ENCODE results near the gene MED12L.

MED12L gene

GRCh38 chr3:151198849-151199248 is 113.4 kb downstream of the MED12L start:
- Histone ChIP-seq H3K4me3 (ENCODE audit: low read depth, low read length) (no peak overlapping the region), H3K36me3 (ENCODE audit: insufficient read depth, low read length) (no peaks in the 10 kb centered on the region), H2AFZ (ENCODE audit: low read length, unreplicated experiment) (no peak overlapping the region), H3K27ac (ENCODE audit: low read depth, low read length) (no peak overlapping the region), H3K27me3 (ENCODE audit: insufficient read depth, low read length) (no peaks in the 10 kb centered on the region), H3K4me1 (ENCODE audit: control insufficient read depth, insufficient read depth, low read length, unreplicated experiment) (no peaks in the 10 kb centered on the region), H3K79me2 (ENCODE audit: control insufficient read depth, insufficient read depth, low read length, unreplicated experiment) (no peaks in the 10 kb centered on the region)

DNA sequence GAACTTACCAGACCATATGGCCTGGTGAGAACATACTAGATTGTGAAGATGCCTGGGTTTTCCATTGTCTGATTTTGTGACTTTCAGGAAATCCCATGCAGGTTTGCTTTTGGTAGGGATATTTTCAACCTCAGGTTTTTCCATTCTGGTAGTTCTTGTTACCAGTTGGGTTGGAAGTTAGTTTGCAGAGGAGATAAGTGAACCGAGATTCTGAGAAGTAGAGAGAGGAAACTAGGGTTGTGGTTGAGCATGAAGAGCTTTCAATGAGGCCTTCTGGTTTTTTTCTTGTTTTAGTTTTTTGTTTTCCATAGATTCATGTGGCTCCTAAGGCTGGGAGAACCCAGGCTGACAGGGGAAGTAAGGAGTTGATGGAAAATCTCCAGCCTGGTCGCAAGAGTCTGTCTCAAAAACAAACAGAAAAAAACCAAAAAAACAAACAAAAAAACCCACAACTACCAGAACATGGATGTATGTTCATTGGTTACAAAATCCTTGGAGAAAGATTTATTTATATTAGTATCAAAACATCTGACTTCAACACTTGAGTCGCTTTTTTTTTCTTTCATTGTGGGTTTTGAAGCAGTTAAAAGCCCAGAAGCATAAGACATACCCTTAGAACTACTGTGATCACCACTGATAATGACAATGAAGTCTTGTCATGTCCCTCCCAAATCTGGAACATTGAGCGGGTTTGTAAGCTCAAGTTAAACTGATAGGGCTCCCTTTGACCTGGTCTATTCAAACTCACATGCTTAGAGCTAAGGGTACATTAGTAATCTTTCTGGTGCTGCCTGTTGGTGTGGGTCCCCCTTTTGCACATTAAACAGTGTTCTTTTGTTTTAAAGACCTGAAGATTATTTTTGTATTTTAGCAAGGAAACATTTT is 114.3 kb downstream of the MED12L start:
- H3K4me1 ChIP-seq (ENCODE audit: control insufficient read depth, insufficient read depth, low read length, unreplicated experiment): no peaks in the 10 kb centered on the region
- H2AFZ ChIP-seq (ENCODE audit: low read length, unreplicated experiment): no peak overlapping the region
- no peak overlapping the region for H3K4me3 ChIP-seq (ENCODE audit: low read depth, low read length)

GRCh38 chr3:151200586-151200985 is 115.1 kb downstream of the MED12L start:
- Histone ChIP-seq H3K79me2 (ENCODE audit: control insufficient read depth, insufficient read depth, low read length, unreplicated experiment) (no peaks in the 10 kb centered on the region), H3K36me3 (ENCODE audit: insufficient read depth, low read length) (no peaks in the 10 kb centered on the region), H3K4me1 (ENCODE audit: control insufficient read depth, insufficient read depth, low read length, unreplicated experiment) (no peaks in the 10 kb centered on the region), H3K4me3 (ENCODE audit: low read depth, low read length) (no peak overlapping the region), H3K27me3 (ENCODE audit: insufficient read depth, low read length) (no peaks in the 10 kb centered on the region), H2AFZ (ENCODE audit: low read length, unreplicated experiment) (no peak overlapping the region), H3K27ac (ENCODE audit: low read depth, low read length) (no peak overlapping the region)

More for the DNA sequence above, 114.3 kb downstream of the MED12L start:
- H3K36me3 ChIP-seq (ENCODE audit: insufficient read depth, low read length): no peaks in the 10 kb centered on the region
- no peak overlapping the region for H3K27ac ChIP-seq (ENCODE audit: low read depth, low read length)
- no peaks in the 10 kb centered on the region for H3K27me3 ChIP-seq (ENCODE audit: insufficient read depth, low read length)
- no peaks in the 10 kb centered on the region for H3K79me2 ChIP-seq (ENCODE audit: control insufficient read depth, insufficient read depth, low read length, unreplicated experiment)

- Histone ChIP-seq H3K4me3 (ENCODE audit: low read depth, low read length) (no peak overlapping the region), H3K79me2 (ENCODE audit: control insufficient read depth, insufficient read depth, low read length, unreplicated experiment) (no peaks in the 10 kb centered on the region), H3K4me1 (ENCODE audit: control insufficient read depth, insufficient read depth, low read length, unreplicated experiment) (no peaks in the 10 kb centered on the region), H3K27me3 (ENCODE audit: insufficient read depth, low read length) (no peaks in the 10 kb centered on the region), H3K36me3 (ENCODE audit: insufficient read depth, low read length) (no peaks in the 10 kb centered on the region), H3K27ac (ENCODE audit: low read depth, low read length) (no peak overlapping the region), H2AFZ (ENCODE audit: low read length, unreplicated experiment) (no peak overlapping the region)
These were observed 115.7 kb downstream of the MED12L start for GRCh38 chr3:151201051-151201730.

- Histone ChIP-seq H3K27ac (ENCODE audit: low read depth, low read length) (no peak within 1 kb of the TSS), H3K79me2 (ENCODE audit: control insufficient read depth, insufficient read depth, low read length, unreplicated experiment) (no peaks in the 10 kb centered on the region), H2AFZ (ENCODE audit: low read length, unreplicated experiment) (no peak within 1 kb of the TSS), H3K27me3 (ENCODE audit: insufficient read depth, low read length) (no peaks in the 10 kb centered on the region), H3K4me3 (ENCODE audit: low read depth, low read length) (no peak within 1 kb of the TSS), H3K36me3 (ENCODE audit: insufficient read depth, low read length) (no peaks in the 10 kb centered on the region), H3K4me1 (ENCODE audit: control insufficient read depth, insufficient read depth, low read length, unreplicated experiment) (no peaks in the 10 kb centered on the region)
These were observed 117.6 kb downstream of the MED12L start, which contains the start of gene GPR171 for GRCh38 chr3:151203051-151203420. Gene GPR171, minus strand, starts transcription at chr3:151203216. Its CDS starts 3,830 bp downstream, at chr3:151199386.

DNA sequence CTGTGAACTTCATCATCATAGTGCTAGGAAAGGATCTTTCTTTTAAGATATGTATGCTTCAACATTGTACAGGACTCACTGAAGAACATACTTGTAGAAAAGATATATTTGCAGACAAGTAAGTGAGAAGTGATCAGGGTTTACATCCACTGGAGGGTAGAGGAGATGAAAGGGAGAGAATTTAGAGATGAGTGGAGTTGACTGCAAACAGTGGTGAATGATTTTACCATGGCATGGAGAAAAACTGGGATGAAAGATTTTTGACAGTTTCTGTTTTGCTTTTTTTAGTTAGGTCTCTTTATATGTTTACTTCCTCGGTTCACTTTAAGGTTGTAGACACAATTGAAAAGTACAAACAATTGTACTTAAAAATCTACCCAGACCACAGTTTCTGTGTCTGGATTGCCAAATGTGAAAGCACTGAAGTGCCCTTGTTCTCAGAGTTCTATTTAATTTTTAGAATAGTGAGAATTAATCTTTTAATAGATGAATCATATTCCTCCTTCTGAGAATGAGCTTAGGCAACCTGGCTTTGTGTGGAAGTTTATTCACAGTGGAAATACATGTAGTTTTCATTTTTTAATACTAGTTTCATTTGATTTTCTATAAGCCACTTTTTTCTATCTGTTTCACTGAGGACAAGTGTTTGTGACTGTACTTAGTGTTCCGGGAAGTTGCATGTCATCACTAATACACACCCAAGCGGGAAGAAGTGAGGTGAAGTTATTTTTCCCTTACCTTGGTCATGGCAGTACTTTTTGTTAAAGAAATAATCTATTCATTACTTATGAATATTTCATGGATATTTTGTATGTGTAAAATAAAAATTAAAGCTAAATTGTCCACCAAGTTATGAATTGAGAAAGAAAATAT is 119.3 kb downstream of the MED12L start:
- Histone ChIP-seq H3K4me3 (ENCODE audit: low read depth, low read length) (no peak overlapping the region), H3K27me3 (ENCODE audit: insufficient read depth, low read length) (no peaks in the 10 kb centered on the region), H3K79me2 (ENCODE audit: control insufficient read depth, insufficient read depth, low read length, unreplicated experiment) (no peaks in the 10 kb centered on the region), H2AFZ (ENCODE audit: low read length, unreplicated experiment) (no peak overlapping the region), H3K27ac (ENCODE audit: low read depth, low read length) (no peak overlapping the region), H3K4me1 (ENCODE audit: control insufficient read depth, insufficient read depth, low read length, unreplicated experiment) (no peaks in the 10 kb centered on the region), H3K36me3 (ENCODE audit: insufficient read depth, low read length) (no peaks in the 10 kb centered on the region)

GRCh38 chr3:151205482-151205881 is 120.0 kb downstream of the MED12L start:
- no peaks in the 10 kb centered on the region for H3K27me3 ChIP-seq (ENCODE audit: insufficient read depth, low read length)
- H3K36me3 ChIP-seq (ENCODE audit: insufficient read depth, low read length): no peaks in the 10 kb centered on the region
- no peaks in the 10 kb centered on the region for H3K4me1 ChIP-seq (ENCODE audit: control insufficient read depth, insufficient read depth, low read length, unreplicated experiment)
- H3K27ac ChIP-seq (ENCODE audit: low read depth, low read length): no peak overlapping the region
- no peaks in the 10 kb centered on the region for H3K79me2 ChIP-seq (ENCODE audit: control insufficient read depth, insufficient read depth, low read length, unreplicated experiment)
- no peak overlapping the region for H2AFZ ChIP-seq (ENCODE audit: low read length, unreplicated experiment)
- no peak overlapping the region for H3K4me3 ChIP-seq (ENCODE audit: low read depth, low read length)

GRCh38 chr3:151206201-151206600 is 120.7 kb downstream of the MED12L start:
- no peak overlapping the region for H2AFZ ChIP-seq (ENCODE audit: low read length, unreplicated experiment)
- no peaks in the 10 kb centered on the region for H3K27me3 ChIP-seq (ENCODE audit: insufficient read depth, low read length)
- H3K4me3 ChIP-seq (ENCODE audit: low read depth, low read length): no peak overlapping the region
- H3K36me3 ChIP-seq (ENCODE audit: insufficient read depth, low read length): no peaks in the 10 kb centered on the region
- no peaks in the 10 kb centered on the region for H3K79me2 ChIP-seq (ENCODE audit: control insufficient read depth, insufficient read depth, low read length, unreplicated experiment)
- H3K27ac ChIP-seq (ENCODE audit: low read depth, low read length): no peak overlapping the region
- peaks cover 6% of the 10 kb centered on the region for H3K4me1 ChIP-seq (ENCODE audit: control insufficient read depth, insufficient read depth, low read length, unreplicated experiment)

GRCh38 chr3:151209654-151210053 is 124.2 kb downstream of the MED12L start:
- Histone ChIP-seq H3K36me3 (ENCODE audit: insufficient read depth, low read length) (no peaks in the 10 kb centered on the region), H3K4me3 (ENCODE audit: low read depth, low read length) (no peak overlapping the region), H2AFZ (ENCODE audit: low read length, unreplicated experiment) (no peak overlapping the region), H3K4me1 (ENCODE audit: control insufficient read depth, insufficient read depth, low read length, unreplicated experiment) (peaks cover 8% of the 10 kb centered on the region), H3K27ac (ENCODE audit: low read depth, low read length) (no peak overlapping the region), H3K27me3 (ENCODE audit: insufficient read depth, low read length) (no peaks in the 10 kb centered on the region), H3K79me2 (ENCODE audit: control insufficient read depth, insufficient read depth, low read length, unreplicated experiment) (no peaks in the 10 kb centered on the region)

GRCh38 chr3:151210676-151211381 is 125.4 kb downstream of the MED12L start:
- Histone ChIP-seq H3K27ac (ENCODE audit: low read depth, low read length) (no peak overlapping the region), H3K4me3 (ENCODE audit: low read depth, low read length) (0 out of 2 replicates have a peak overlapping the region, but pooled peaks have one; percentile 7), H3K27me3 (ENCODE audit: insufficient read depth, low read length) (no peaks in the 10 kb centered on the region), H2AFZ (ENCODE audit: low read length, unreplicated experiment) (no peak overlapping the region), H3K79me2 (ENCODE audit: control insufficient read depth, insufficient read depth, low read length, unreplicated experiment) (no peaks in the 10 kb centered on the region), H3K36me3 (ENCODE audit: insufficient read depth, low read length) (no peaks in the 10 kb centered on the region), H3K4me1 (ENCODE audit: control insufficient read depth, insufficient read depth, low read length, unreplicated experiment) (peaks cover 8% of the 10 kb centered on the region)

Data from ACC112 (cell line).